Endometrial microvascular endothelial cells (primary cell): Measurements from ENCODE around the gene NOTCH1. TPM values are rescaled to one million over a fixed set of nuclear protein-coding genes. Genes with fewer than 3 reads are reported as not detected.
"Not testable (repeated sequence)": the region's sequence is repeated elsewhere in the genome, so short reads cannot be mapped to it uniquely, and the experiment has no call there.

ENCODE experiments used
- in situ Hi-C: cut with HindIII; loops from 2 replicates; pipeline ENCODE4 v1.10.0; 2017; ENCODE audit warnings: low sequenced_read_pairs, low pct_unique_long_range_greater_than_20kb; ENCODE audit errors: inconsistent ontology term
- total RNA-seq: library from RNA; depleted of rRNA; stranded (reverse); fragments of >200 nt; gene quantifications from one replicate; pipeline ENCODE4 v1.2.3, GENCODE V29; 2015; ENCODE audit errors: inconsistent ontology term

NOTCH1 gene
- total RNA-seq, 1 donor from 2014 or later = 63.9 TPM

DNA sequence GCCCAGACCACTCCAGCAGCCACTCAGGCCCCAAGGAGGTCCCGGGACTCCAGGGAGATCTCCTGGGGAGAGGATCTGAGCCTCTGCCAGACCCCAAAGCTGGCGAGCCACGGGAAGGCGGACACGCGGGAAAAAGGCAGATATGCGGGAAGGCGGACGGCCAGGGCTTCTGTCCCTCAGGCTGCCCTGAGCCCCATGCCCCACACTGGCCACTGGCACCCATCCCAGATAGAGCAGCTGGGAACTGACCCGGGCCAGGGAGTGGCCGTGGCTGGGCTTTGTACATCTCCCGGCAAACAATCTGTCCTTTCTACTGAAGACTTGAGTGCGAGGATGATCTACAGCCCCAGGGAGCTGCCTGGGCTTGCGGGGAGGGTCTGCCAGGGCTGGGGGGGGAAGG is 21.1 kb upstream of the NOTCH1 start:
- in situ Hi-C loops = no loop called here

DNA sequence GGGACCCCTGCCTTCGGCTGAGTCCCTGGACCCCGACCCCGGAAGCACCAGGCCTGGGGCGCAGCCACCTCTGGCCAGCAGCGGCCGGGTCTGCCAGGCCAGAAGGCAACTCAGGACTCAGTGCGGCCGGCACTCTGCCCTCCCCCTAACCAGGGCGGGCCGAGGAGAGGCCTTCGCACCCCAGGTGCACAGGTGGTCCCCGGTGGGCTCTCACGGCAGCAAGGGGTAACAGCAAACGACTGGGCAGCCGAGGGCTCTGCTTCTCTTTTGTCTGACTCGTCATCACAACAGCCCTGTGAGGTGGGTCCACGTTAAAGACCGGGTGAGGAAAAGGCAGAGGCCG is 20.7 kb upstream of the NOTCH1 start:
- in situ Hi-C loops = no loop called here

DNA sequence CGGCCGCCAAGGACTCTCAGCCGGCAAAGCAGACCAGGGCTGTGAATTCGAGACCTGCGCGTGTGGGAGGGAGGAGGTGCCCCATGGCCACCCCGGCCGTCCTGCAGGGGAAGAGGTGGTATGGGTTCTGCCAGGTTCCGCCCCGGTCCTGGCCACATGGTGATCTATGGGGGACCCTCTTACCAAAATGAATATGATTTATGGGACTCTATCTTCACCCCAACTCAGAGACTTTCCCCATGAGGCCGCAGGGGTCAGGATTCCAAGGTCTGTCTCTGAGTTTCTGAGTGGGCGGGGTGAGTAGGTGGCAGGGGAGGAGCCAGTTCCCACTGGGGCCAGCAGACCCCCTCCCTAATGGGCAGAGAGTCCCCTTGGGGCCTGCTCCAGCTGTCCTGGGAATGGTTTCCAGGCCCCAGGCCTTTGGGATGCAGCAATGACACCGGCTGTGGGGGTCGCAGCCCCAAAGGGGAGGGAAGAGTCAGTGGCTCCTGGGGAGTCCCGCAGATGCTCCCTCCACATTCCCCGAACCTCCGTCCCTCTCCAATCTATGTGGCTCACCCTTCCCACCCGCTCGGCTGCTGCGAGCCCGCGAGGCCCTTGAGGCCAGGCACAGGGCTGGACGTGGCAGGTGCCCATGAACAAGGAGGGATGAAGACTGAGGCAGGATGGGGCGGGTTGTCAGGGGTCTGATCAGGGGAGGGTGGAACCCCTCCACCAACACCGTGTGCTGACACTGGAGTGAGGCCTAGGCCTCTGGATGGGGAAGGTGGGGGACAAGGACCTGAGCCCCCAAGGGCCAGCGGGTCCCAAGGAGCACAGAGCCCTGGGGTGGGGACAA is 20.1 kb upstream of the NOTCH1 start:
- in situ Hi-C loops = no loop called here

DNA sequence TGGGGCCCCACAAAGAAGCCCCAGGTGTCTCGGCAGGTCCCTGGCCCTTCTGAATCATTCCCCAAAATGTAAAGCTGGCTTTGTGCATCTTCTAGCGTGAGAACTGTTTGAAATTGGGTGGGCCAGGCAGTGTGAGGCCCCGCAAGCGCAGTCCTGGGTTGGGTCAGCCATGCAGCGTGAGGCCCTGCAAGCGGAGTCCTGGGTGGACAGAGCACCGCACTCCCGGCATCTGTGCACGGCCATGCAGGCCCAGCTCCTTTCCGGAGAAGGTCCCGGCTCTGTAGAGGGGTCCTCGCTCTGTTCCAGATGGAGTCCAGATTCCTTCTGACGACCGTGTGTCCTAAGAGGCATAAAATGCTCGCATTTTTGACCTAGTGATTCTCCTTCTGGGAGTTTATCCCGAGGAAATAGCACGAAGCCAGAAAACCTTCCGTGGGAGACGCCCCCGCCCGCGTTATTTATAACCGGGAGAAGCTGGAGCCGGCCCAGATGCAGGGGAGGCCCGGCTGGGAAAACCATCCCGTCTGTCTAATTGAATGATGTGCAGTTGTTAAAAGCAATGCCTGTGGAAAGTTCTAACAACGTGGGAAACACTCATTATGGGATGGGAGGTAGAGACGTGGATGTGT is 19.4 kb upstream of the NOTCH1 start:
- in situ Hi-C loops = no loop called here

DNA sequence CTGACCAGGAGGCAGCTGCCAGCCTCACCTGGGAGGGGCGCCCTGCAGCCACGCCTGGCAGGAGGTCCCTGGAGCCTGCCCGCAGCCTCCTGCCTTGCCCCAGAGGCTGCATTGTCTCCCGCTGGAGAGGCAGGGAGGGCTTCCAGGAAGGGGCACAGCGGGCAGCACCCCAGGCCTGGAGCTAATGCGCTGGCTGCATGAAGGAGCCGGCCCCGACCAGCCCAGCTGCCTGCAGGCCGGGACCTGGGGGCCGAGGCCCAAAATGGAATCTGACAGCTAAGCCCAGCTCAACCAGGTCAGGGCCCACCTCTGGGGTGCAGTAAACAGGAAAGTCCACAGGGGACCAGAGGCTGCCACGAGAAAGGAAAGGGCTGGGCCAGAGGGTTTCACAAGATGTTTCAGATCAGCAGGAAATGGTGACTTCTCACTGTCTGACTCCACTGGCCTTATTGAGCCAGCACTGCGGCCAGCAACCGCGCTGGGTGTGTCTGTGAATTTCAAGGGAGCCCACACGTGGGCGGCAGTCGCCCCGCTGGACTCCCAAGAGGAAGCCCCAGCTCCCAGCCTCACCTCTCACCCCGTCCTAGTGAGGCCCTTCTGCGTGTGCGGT is 18.6 kb upstream of the NOTCH1 start:
- in situ Hi-C loops = no loop called here

DNA sequence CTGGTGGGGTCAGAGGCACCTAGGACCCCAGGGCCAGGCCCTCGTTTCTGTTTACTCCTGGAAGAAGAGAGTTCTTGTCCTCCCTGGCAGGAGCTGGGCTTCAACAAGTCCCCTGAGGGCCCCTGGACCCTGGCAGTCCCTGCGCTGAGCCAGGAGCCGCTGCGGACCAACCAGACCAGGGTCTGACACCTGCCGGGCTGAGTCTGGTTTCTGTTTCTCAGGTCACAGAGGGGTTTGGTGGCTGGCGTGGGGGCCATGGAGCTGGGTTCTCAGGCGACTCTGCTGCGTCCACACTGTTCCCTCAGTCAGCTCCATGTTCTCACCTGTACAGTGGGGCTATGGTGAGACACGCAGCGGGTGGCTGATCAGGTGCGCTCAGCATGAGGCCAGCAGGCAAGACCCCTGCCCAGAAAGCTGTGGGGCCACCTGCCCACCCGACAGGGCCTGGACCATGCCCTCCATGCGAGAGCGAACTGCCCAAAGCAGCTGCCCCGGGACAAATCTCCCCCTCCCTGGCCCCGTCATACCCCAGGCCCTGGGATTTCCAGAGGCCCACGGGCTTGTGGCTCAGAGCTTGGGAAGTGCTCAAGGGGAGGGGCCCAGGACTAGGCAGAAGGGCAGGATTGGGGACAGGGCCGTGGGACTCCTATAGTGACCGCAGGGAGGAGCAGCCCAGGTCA is 17.9 kb upstream of the NOTCH1 start:
- in situ Hi-C loops = no loop called here

DNA sequence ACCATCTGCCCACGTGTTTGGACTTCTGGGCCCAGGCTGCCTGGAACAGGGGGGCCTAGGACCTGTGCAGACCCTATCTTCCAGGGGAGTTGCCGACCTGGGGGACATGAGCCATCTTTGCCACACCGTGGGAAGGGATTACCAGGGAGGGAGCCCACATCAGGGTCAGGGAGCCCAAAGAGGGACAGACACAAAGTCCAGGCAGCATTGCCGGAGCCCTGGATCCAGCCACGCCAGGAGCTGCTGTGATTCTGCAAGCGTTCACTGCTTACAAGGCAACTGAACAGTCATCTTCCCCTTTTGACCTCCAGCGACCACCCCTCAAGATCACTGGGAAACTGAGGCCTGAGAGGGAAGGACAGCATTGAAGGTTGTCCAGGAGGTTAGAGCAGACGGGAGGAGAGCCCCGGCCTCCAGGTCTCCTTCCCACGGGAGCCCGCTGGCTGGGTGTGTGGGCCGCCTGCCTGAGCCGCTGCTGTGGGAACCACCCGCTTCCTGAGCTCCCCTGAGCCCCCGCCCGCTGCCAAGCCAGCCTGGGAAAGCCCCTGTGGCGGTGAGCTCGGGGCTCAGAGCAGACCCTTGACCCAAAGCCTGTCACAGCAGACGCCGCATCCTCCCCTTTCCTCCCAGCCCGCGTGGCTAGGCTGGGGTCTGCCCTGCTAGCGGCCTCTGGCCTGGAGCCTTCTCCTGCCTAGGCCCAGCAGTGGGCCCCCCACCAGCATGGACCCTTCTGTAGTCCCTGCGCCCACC is 17.1 kb upstream of the NOTCH1 start:
- in situ Hi-C loops = no loop called here

DNA sequence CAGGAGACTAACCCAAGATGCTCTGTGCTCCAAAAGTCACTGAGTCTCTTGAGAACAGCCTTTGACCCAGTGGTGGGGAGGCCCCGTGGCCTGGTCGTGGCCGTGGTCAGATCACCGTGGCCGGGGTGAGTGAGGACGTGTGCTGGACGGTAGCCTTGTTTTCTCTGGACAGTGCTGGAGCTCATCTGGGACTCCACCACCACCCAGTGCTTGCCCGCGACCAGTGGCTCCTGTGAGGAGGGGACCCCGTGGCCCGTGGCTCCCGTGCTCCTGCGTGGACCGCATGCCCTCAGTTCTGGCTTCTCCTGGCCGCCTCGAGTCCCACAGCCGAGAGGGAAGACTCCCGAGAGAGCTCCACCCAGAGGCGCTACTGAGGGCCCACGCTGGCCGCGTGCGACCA is 15.9 kb upstream of the NOTCH1 start:
- in situ Hi-C loops = no loop called here

DNA sequence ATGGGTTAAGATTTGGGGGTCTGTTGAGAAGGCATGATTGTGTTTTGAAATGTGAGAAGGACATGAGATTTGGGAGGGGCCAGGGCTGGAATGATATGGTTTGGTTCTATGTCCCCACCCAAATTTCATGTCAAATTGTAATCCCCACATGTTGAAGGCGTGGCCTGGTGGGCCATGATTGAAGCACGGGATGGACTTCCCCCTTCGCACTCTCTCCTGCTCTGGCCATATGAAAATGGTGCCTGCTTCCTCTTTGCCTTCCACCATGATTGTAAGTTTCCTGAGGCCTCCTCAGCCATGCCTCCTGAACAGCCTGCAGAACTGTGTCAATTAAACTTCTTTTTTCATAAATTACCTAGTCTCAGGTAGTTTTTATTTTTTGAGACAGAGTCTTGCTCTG is 14.7 kb upstream of the NOTCH1 start:
- in situ Hi-C loops = no loop called here

DNA sequence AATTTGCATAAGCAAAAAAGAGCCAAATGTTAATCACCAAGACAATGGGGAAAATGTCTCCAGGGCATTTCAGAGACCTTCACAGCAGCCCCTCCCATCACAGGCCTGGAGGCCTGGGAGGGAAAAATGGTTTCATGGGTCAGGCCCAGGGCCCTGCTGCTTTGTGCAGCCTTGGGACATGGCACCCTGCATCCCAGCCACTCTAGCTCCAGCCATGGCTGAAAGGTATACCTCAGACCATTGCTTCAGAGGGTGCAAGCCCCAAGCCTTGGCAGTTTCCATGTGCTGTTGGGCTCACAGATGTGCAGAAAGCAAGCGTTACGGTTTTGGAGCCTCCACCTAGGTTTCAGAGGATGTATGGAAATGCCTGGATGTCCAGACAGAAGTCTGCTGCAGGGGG is 13.5 kb upstream of the NOTCH1 start:
- in situ Hi-C loops = not testable (repeated sequence)

DNA sequence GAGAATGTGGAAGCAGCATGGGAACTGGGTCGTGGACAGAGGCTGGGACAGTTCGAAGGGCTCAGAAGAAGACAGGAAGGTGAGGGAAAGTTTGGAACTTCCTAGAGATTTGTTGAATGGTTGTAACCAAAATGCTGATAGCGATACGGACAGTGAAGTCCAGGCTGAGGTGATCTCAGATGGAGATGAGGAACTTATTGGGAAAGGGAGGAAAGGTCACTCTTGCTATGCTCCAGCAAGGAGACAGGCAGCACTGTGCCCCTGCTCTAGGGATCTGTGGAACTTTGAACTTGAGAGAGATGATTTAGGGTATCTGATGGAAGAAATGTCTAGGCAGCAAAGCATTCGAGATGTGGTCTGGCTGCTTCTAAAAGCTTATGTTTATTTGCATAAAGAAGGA is 13.0 kb upstream of the NOTCH1 start:
- in situ Hi-C loops = not testable (repeated sequence)

DNA sequence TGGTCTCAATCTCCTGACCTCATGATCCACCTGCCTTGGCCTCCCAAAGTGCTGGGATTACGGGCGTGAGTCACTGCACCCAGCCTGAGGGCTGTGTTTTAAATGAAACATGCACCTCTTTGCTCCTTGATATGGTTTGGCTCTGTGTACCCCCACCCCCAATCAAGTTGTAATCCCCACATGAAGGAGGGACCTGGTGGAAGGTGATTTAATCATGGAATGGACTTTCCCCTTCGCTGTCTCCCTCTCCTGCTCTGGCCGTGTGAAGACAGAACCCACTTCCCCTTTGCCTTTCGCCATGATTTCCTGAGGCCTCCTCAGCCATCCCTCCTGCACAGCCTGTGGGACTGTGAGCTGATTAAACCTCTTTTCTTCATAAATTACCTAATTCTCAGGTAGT is 12.5 kb upstream of the NOTCH1 start:
- in situ Hi-C loops = no loop called here

DNA sequence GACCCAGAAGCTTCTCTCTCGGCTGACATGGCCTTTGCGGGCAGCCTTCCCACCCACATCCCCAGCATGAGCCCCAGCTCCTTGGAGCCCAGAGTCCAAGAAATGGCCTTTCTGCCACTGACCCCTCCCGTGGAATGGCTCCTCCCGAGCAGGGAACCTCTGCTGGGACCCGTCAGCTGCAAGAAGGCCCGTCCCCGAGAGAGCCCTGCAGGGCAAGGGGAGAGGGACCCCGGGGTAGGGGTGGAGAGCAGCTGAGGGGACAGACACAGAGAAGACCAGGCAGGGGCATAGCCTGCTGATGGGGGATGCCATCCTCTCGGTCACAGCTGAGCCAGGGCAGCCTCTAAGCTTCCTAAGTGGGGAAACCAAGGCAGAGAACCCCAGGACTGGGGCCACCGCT is 11.2 kb upstream of the NOTCH1 start:
- in situ Hi-C loops = no loop called here

DNA sequence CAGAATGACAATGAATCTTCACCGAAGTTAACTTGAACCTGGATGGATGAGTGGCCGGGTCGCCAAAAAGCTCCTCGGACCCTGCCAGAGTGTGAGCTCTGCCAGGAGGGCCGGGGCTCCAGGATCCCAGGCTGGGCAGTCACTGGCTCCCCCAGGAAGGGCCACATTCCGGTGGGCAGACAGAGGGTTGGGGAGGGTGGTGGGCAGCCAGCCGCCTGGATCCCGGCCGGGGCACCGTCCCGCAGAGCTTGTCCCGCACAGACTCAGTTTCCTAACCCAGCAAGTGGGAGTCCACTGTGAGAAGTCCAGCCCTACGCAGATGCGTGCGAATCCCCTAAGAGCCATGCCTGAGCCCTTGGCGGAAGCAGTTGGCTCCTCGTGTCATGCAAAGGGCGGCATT is 10.3 kb upstream of the NOTCH1 start:
- in situ Hi-C loops = no loop called here

DNA sequence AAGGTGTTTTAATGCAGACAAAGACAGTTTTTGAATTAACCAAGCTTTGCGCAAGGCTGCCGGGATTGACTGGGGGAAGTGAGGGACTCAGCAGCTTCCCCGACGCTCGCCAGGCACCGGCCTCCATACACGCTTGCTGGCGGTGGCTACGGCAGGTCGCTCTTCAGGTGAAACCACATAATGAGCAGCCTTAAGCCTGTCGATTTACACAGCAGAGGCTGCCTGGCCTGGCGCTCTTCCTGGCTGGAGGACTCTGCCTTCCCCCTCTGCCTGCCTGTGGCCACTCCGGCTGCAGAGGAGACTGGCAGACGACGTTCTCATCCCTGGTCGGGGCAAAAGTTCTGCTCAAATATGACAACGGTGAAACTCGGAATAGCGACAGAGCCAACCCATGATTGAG is 9.0 kb upstream of the NOTCH1 start:
- in situ Hi-C loops = no loop called here

DNA sequence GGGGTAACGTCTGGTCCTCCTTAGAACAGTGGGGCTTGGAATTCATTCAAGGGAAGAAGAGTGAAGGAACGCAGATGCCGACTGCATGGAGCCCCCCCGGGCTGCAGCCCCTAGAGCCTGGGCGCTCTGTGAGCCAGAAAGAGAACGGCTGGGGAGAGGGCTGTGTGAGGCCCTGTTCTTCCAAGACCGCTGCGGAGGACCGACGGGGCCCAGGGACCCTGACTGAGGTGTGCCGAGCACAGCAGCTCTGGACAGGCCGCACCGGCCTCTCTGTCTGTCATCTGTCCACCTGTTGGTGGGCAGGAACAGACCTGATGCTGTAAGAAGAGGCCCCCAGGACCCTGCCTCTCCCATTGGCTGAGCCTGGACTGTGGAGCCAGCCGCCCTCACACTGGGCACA is 7.7 kb upstream of the NOTCH1 start:
- in situ Hi-C loops = no loop called here

DNA sequence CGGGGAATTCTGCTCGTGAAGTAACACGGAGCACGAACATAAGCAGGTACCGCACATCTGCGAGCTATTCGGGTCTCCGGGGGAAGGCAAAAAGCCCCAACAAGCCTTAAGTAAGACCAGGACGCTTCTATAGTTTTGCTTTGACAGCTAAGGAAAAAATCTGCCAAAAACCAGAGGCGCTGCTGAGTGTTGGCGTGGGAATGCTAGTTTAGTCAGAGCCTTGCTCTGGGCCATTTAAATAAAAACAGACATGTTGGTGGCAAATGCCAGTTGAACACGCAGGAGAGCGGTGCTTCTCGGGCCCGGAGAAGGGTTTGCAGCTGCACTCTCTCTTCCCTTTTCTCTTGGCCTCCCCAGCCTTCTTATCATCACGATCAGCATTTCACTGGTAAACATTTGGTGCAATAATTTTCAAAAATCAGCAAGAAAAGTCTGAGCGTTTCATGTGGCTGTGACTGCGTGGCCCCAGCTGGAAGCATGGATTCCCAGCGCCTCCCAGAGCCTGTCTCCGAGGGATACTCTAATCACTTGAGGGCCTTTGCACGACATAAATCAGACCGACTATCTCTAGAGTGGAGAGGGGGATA is 6.4 kb upstream of the NOTCH1 start:
- in situ Hi-C loops = no loop called here

DNA sequence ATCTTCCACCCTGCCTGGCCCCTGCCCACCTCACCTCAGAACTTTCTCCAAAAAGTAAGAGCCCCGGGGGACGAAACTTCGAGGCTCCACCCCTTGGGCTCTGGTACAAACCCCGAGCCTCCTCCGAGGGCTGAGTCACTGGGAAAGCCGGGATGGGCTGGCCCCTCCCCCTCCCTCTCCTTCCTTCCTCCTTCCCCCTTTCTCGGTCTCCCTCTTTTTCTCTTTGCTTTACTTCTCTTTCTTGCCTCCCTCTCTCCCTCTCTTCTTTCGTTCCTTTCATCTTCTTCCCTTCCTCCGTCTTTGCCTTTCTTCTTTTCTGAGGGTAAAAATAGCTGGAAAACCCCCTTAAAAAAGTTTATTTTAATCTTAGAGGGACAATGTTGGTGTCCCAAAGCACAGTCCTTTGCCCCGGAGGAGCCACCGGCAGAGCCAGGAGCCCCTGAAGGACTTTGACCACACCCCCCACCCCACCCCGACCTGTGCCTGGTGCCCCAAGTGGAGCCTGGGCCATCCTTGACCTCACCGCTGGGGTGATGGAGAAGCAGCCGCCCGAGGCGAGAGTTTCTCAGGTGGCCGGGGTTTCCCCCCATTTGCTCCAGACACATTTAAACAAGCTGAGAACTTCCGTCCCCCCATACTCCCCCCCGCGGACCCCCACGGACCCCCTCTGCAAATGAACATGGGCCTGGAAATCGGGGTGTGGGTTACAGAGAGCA is 5.7 kb upstream of the NOTCH1 start:
- in situ Hi-C loops = no loop called here
